ENCODE data around the gene CFAP47. TPM values are rescaled to one million over a fixed set of nuclear protein-coding genes. Genes with fewer than 3 reads are reported as not detected.

CFAP47 gene
- total RNA-seq, 1 experiment from 2014 or later, result 0.21 TPM

DNA sequence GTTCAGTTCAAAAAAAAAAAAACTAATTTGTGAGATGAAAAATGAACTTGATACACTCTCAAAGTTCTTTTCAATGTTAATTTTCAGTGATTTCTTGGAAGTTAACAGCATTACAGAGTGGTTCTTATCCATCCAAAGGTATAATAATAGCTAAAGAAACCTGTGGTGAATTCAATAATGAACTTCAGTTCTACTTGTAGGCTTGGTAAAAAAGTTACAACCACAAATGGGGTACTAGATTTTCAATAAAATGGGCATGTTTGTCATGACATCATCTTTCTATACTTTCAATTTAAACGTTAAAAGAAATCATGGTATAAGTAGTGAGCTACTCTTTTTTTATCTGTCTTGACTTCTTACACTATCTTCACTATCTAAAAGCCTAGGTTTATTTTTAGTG is 424.8 kb downstream of the CFAP47 start:
- Mint-ChIP-seq H3K4me1 (ENCODE audit: low read depth, unreplicated experiment) (no peaks in the 10 kb centered on the region), H3K36me3 (ENCODE audit: insufficient read depth, unreplicated experiment) (no peaks in the 10 kb centered on the region), H3K27ac (ENCODE audit: unreplicated experiment) (no peak overlapping the region), H3K27me3 (ENCODE audit: unreplicated experiment) (no peaks in the 10 kb centered on the region), H3K4me3 (ENCODE audit: low read depth, unreplicated experiment) (no peak overlapping the region), H3K9me3 (ENCODE audit: low read depth, unreplicated experiment) (no peaks in the 10 kb centered on the region)
- BruUV-seq (replicated peaks), result no TSS peak
- TF ChIP-seq, protein P1, sequence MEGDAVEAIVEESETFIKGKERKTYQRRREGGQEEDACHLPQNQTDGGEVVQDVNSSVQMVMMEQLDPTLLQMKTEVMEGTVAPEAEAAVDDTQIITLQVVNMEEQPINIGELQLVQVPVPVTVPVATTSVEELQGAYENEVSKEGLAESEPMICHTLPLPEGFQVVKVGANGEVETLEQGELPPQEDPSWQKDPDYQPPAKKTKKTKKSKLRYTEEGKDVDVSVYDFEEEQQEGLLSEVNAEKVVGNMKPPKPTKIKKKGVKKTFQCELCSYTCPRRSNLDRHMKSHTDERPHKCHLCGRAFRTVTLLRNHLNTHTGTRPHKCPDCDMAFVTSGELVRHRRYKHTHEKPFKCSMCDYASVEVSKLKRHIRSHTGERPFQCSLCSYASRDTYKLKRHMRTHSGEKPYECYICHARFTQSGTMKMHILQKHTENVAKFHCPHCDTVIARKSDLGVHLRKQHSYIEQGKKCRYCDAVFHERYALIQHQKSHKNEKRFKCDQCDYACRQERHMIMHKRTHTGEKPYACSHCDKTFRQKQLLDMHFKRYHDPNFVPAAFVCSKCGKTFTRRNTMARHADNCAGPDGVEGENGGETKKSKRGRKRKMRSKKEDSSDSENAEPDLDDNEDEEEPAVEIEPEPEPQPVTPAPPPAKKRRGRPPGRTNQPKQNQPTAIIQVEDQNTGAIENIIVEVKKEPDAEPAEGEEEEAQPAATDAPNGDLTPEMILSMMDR (IDR thresholded peaks at IDR 0.05; ENCODE audit: unreplicated experiment), result no peak
- CTCF ChIA-PET, result interaction anchor here (0.7 kb wide), 1 partner anchor 199 kb away, joined by 4 read pairs; no protein-coding TSS in a partner anchor
- DNase-seq, result no peak
- intact Hi-C loops (cut with micrococcal nuclease; ENCODE audit: unreplicated experiment), result no loop called here

DNA sequence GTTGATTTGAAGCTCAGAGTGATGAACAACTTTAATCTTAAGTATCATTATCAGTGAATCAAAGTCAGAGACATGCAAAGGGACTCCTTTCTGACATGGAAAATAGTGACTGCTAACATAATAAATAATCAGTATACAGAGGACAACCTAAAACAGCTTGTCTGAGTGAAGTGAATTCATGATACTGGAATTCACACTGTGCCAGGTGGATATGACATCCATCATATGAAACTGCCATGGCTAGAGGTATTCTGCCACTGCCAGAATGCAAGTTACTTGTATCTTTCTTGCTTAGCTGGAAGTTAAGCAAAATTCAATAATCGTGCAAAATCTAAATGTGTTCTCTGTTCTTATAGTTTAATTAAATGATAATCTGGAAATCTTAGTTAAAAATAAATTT is 429.0 kb downstream of the CFAP47 start:
- Mint-ChIP-seq H3K36me3 (ENCODE audit: insufficient read depth, unreplicated experiment) (no peaks in the 10 kb centered on the region), H3K4me3 (ENCODE audit: low read depth, unreplicated experiment) (no peak overlapping the region), H3K4me1 (ENCODE audit: low read depth, unreplicated experiment) (no peaks in the 10 kb centered on the region), H3K27ac (ENCODE audit: unreplicated experiment) (no peak overlapping the region), H3K9me3 (ENCODE audit: low read depth, unreplicated experiment) (no peaks in the 10 kb centered on the region), H3K27me3 (ENCODE audit: unreplicated experiment) (no peaks in the 10 kb centered on the region)
- intact Hi-C loops (cut with micrococcal nuclease; ENCODE audit: unreplicated experiment), result no loop called here
- TF ChIP-seq, protein P1 (IDR thresholded peaks at IDR 0.05; ENCODE audit: unreplicated experiment), result no peak
- DNase-seq, result no peak
- no TSS peak for BruUV-seq (replicated peaks)
- CTCF ChIA-PET, result no interaction called here

DNA sequence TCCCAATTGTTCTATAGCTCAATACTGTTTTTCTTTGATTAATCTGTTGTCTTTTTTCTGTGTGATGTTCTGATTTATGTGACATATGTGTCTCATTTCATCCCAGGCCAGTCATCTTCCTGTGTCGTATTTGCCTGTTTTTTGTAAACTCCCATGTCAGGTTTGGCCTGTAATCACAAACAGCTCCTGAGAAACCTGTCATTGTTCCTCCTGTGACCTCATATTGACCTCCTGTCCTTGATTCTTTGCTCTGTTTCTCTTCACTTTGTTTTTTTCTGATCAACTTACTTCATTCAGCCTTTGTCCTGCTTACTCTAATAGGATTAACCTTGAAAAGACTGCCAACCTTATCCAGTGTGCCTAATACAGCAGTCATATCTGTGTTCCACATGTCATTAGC is 438.3 kb downstream of the CFAP47 start:
- CTCF ChIA-PET, result no interaction called here
- Mint-ChIP-seq H3K9me3 (ENCODE audit: low read depth, unreplicated experiment) (no peaks in the 10 kb centered on the region), H3K36me3 (ENCODE audit: insufficient read depth, unreplicated experiment) (no peaks in the 10 kb centered on the region), H3K4me3 (ENCODE audit: low read depth, unreplicated experiment) (no peak overlapping the region), H3K4me1 (ENCODE audit: low read depth, unreplicated experiment) (no peaks in the 10 kb centered on the region), H3K27me3 (ENCODE audit: unreplicated experiment) (no peaks in the 10 kb centered on the region), H3K27ac (ENCODE audit: unreplicated experiment) (no peak overlapping the region)
- DNase-seq, result no peak
- intact Hi-C loops (cut with micrococcal nuclease; ENCODE audit: unreplicated experiment), result no loop called here
- no TSS peak for BruUV-seq (replicated peaks)
- TF ChIP-seq, protein P1 (IDR thresholded peaks at IDR 0.05; ENCODE audit: unreplicated experiment), result no peak

DNA sequence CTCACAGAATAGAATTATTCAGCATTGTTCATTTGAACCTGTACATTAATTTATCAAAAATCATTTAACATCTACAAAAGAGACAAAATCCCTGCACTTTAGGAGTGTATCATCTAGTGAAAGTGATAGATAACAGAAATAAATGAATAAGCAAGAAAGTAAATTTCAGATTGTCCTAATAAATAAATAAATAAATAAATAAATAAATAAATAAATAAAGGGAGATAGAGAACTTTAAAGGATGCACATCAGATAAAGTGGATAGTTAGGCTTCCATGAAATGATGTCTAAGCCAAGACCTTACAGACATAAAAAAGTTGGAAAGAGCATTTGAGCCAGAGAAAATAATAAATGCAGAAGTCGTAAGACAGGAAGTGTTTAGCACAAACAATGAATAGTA is 444.7 kb downstream of the CFAP47 start:
- TF ChIP-seq, protein P1 (IDR thresholded peaks at IDR 0.05; ENCODE audit: unreplicated experiment), result no peak
- no peak overlapping the region for H3K4me3 Mint-ChIP-seq (ENCODE audit: low read depth, unreplicated experiment)
- no peaks in the 10 kb centered on the region for H3K36me3 Mint-ChIP-seq (ENCODE audit: insufficient read depth, unreplicated experiment)
- CTCF ChIA-PET, result no interaction called here
- no peaks in the 10 kb centered on the region for H3K9me3 Mint-ChIP-seq (ENCODE audit: low read depth, unreplicated experiment)
- no TSS peak for BruUV-seq (replicated peaks)
- H3K27ac Mint-ChIP-seq (ENCODE audit: unreplicated experiment), result no peak overlapping the region
- no peaks in the 10 kb centered on the region for H3K4me1 Mint-ChIP-seq (ENCODE audit: low read depth, unreplicated experiment)
- intact Hi-C loops (cut with micrococcal nuclease; ENCODE audit: unreplicated experiment), result no loop called here
- no peaks in the 10 kb centered on the region for H3K27me3 Mint-ChIP-seq (ENCODE audit: unreplicated experiment)
- DNase-seq, result no peak

All from Calu3 (cell line).